ENCODE data around the gene CASP2.
A peak's percentile ranks its signal among the peaks of the same experiment; 100 is the strongest.
"Not testable (repeated sequence)": the region's sequence is repeated elsewhere in the genome, so short reads cannot be mapped to it uniquely, and the experiment has no call there.

Gene CASP2

DNA sequence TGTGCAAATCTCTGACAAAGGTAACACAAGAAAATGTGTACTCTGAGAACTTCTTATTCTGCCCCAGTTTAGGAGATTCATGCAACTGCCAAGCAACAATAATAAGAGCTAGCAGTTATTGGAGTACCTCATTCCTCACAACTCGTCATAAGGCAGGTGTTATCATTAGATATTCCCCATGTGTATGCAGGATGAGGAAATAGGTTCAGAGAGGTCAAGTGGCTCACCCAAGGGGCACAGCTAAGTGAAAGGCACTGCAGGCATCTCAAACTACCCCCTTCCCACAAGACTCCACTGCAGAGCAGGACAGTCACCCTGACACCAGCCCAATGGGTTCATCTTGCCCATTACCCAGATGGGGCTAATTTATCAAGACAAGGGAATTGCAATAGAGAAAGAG is 26.2 kb upstream of the CASP2 start:
- no peaks in the 10 kb centered on the region for H3K27me3 ChIP-seq (ENCODE audit: control insufficient read depth in 2 of 2, insufficient read depth in 2 of 2, low read length in 2 of 2)
- no peak overlapping the region for H3K27ac ChIP-seq (ENCODE audit: low read depth in 2 of 2, low read length in 2 of 2)
- peaks cover 14 to 22% of the 10 kb centered on the region in 2 donors for H3K4me1 ChIP-seq (ENCODE audit: control insufficient read depth in 2 of 2, insufficient read depth in 2 of 2, low read length in 2 of 2)
- H3K4me3 ChIP-seq (ENCODE audit: low read length in 2 of 2) = no peak overlapping the region
- no peaks in the 10 kb centered on the region for H3K9me3 ChIP-seq (ENCODE audit: control insufficient read depth in 2 of 2, low read length in 2 of 2)
- peaks cover 2 to 14% of the 10 kb centered on the region in 2 donors for H3K36me3 ChIP-seq (ENCODE audit: control insufficient read depth in 2 of 2, insufficient read depth in 2 of 2, low read length in 2 of 2)
- H3K9ac ChIP-seq (ENCODE audit: low read depth in 1 of 2, low read length in 2 of 2) = no peak overlapping the region

DNA sequence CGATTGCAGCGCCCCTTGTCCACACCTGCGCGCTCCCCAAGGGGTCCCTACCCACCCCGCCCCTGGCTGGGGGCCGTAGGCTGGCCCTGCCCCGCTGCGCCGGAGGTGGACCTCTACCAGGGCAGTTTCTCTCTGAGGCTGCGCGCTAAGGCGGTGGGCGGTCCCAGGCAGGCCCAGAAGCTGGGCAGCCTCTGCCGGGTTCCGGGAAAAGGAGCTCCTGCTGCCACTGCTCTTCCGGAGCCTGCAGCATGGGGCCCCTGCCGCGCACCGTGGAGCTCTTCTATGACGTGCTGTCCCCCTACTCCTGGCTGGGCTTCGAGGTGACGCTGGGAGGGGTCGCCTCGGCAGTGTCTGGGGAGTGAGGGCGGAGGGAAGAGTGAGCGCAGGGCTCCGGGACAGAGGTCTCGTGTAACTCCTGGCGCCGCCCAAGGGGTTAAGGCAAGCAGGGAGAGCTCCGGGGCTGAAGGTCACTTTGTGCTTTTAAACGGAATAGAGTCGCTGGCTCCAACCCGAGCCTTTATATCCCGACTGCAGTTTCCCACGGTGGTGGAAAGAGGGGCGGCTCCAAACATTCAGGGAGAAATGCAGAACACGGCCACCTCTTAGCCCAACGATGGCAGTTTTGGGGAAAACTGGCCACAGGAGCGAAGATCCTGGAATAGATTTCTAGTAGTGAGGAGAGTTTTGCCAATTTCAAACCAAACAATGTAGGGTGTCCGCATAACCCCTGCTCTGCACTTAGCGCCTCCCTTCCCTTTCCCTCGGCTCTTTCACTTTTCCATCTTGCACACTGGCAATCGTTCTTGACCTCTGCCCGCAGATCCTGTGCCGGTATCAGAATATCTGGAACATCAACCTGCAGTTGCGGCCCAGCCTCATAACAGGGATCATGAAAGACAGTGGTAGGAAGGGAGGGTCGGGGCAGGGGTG is 24.6 kb upstream of the CASP2 start, which contains the start of gene GSTK1:
Gene GSTK1 (plus strand): TSS at position 176 of the 930 bp plus-strand sequence. CDS start 73 bp downstream, at position 249.
- H3K27me3 ChIP-seq (ENCODE audit: control insufficient read depth in 2 of 2, insufficient read depth in 2 of 2, low read length in 2 of 2) = no peaks in the 10 kb centered on the region
- H3K4me1 ChIP-seq (ENCODE audit: control insufficient read depth in 2 of 2, insufficient read depth in 2 of 2, low read length in 2 of 2) = peaks cover 17 to 36% of the 10 kb centered on the region in 2 donors
- no peaks in the 10 kb centered on the region for H3K9me3 ChIP-seq (ENCODE audit: control insufficient read depth in 2 of 2, low read length in 2 of 2)
- H3K9ac ChIP-seq (ENCODE audit: low read depth in 1 of 2, low read length in 2 of 2) = peak within 1 kb of the TSS; percentile 82 to 84
- H3K36me3 ChIP-seq (ENCODE audit: control insufficient read depth in 2 of 2, insufficient read depth in 2 of 2, low read length in 2 of 2) = peaks cover 14 to 28% of the 10 kb centered on the region in 2 donors
- peak within 1 kb of the TSS; percentile 88 to 95 for H3K27ac ChIP-seq (ENCODE audit: low read depth in 2 of 2, low read length in 2 of 2)
- H3K4me3 ChIP-seq (ENCODE audit: low read length in 2 of 2) = peak within 1 kb of the TSS; percentile 75 to 90

DNA sequence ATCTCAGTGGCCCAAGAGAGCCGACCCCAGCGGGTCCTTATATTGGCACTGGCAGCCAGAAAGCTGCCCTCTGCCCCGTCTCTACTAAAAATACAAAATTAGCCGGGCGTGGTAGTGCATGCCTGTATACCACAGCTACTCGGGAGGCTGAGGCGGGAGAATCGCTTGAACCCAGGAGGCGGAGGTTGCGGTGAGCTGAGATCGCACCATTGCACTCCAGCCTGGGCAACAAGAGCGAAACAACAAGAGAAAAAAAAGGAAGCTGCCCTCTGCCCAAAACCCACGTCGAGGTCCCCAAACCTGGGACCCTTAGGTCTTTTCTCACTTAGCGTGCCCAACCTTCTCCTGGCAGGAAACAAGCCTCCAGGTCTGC is 24.0 kb upstream of the CASP2 start:
- H3K27me3 ChIP-seq (ENCODE audit: control insufficient read depth in 2 of 2, insufficient read depth in 2 of 2, low read length in 2 of 2); H3K9me3 ChIP-seq (ENCODE audit: control insufficient read depth in 2 of 2, low read length in 2 of 2): not testable (repeated sequence)
- peaks cover 21 to 37% of the 10 kb centered on the region in 2 donors for H3K4me1 ChIP-seq (ENCODE audit: control insufficient read depth in 2 of 2, insufficient read depth in 2 of 2, low read length in 2 of 2)
- H3K4me3 ChIP-seq (ENCODE audit: low read length in 2 of 2) = peak overlapping the region; percentile 75 to 90
- H3K27ac ChIP-seq (ENCODE audit: low read depth in 2 of 2, low read length in 2 of 2) = peak overlapping the region; percentile 88 to 95
- peaks cover 20 to 34% of the 10 kb centered on the region in 2 donors for H3K36me3 ChIP-seq (ENCODE audit: control insufficient read depth in 2 of 2, insufficient read depth in 2 of 2, low read length in 2 of 2)
- peak overlapping the region; percentile 82 to 84 for H3K9ac ChIP-seq (ENCODE audit: low read depth in 1 of 2, low read length in 2 of 2)

DNA sequence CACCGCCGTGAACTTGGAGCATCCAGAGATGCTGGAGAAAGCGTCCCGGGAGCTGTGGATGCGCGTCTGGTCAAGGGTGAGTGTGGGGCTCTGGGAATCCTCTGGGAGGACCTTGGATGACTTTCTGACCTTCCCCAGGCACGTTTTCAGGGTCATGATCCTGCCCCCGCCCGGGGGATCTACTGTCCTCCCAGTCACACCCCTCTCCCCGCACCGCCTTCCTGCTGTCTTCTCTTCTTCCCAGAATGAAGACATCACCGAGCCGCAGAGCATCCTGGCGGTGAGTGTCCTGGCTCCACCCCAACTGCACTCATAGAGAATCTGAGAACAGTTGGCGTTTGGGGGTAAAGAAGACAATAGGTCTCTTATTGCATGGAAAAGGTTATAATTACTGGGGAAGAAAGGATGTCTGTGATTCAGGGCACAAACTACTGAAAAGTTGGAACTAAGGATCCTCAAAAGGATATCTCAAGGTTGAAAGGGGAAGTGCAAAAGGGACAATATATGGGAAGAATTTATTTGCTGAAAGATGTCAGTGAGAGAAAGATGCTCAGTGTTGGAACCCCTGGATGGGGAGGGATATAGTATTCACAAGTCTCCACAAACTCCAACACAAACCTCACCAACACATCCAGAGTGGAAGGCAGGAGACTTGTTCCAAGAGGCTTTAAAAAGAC is 23.0 kb upstream of the CASP2 start:
- H3K27ac ChIP-seq (ENCODE audit: low read depth in 2 of 2, low read length in 2 of 2) = no peak overlapping the region
- H3K4me3 ChIP-seq (ENCODE audit: low read length in 2 of 2) = peak overlapping the region; percentile 75 to 90
- peaks cover 21 to 45% of the 10 kb centered on the region in 2 donors for H3K4me1 ChIP-seq (ENCODE audit: control insufficient read depth in 2 of 2, insufficient read depth in 2 of 2, low read length in 2 of 2)
- peaks cover 20 to 40% of the 10 kb centered on the region in 2 donors for H3K36me3 ChIP-seq (ENCODE audit: control insufficient read depth in 2 of 2, insufficient read depth in 2 of 2, low read length in 2 of 2)
- no peaks in the 10 kb centered on the region for H3K27me3 ChIP-seq (ENCODE audit: control insufficient read depth in 2 of 2, insufficient read depth in 2 of 2, low read length in 2 of 2)
- H3K9ac ChIP-seq (ENCODE audit: low read depth in 1 of 2, low read length in 2 of 2) = peak overlapping the region in 1 of 2 donors; percentile 82
- no peaks in the 10 kb centered on the region for H3K9me3 ChIP-seq (ENCODE audit: control insufficient read depth in 2 of 2, low read length in 2 of 2)

DNA sequence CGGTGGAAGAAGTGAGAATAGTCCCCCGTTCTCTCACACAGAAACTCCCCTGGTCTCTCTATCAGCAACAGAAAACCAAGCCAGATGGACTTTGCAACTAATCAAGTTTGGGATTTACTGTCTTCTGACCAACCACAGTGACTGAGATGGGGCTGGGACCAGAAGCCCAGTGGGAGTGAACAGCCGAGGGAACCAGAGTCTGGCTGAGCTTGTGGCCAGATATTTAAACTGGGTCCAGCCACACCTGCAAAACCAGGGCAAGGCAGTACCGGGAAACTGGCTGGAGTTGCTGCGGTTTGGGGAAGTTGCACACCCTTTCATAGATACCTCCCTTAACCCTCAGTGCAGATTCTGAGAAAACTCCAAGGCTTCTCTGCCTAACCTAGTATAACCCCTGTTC is 18.9 kb upstream of the CASP2 start:
- Histone ChIP-seq H3K9me3 (ENCODE audit: control insufficient read depth in 2 of 2, low read length in 2 of 2) (no peaks in the 10 kb centered on the region), H3K36me3 (ENCODE audit: control insufficient read depth in 2 of 2, insufficient read depth in 2 of 2, low read length in 2 of 2) (peaks cover 20 to 40% of the 10 kb centered on the region in 2 donors), H3K4me3 (ENCODE audit: low read length in 2 of 2) (no peak overlapping the region), H3K27ac (ENCODE audit: low read depth in 2 of 2, low read length in 2 of 2) (peak overlapping the region; percentile 67 to 79), H3K27me3 (ENCODE audit: control insufficient read depth in 2 of 2, insufficient read depth in 2 of 2, low read length in 2 of 2) (no peaks in the 10 kb centered on the region), H3K9ac (ENCODE audit: low read depth in 1 of 2, low read length in 2 of 2) (peak overlapping the region in 1 of 2 donors; percentile 58), H3K4me1 (ENCODE audit: control insufficient read depth in 2 of 2, insufficient read depth in 2 of 2, low read length in 2 of 2) (peaks cover 16 to 42% of the 10 kb centered on the region in 2 donors)

DNA sequence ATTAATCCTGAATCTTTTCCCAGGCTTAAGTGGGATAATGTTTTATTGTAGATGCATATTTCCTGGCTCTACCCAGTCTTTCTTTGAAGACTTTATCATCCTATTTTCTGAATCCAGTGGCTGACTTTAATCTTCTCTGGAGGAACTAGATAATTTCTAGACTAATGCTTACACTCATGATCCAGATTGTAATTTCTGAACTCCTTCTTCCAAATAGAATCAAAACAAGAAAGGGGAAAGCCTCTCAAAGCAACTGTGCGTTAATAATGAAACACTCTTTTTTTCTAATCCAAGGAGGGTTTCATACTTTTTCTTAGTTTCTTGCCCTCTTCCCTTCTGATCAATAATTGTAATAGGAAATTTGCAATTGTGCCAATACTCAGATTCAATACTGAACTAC is 16.9 kb upstream of the CASP2 start:
- peaks cover 20 to 29% of the 10 kb centered on the region in 2 donors for H3K36me3 ChIP-seq (ENCODE audit: control insufficient read depth in 2 of 2, insufficient read depth in 2 of 2, low read length in 2 of 2)
- H3K27me3 ChIP-seq (ENCODE audit: control insufficient read depth in 2 of 2, insufficient read depth in 2 of 2, low read length in 2 of 2) = no peaks in the 10 kb centered on the region
- H3K4me3 ChIP-seq (ENCODE audit: low read length in 2 of 2) = no peak overlapping the region
- no peaks in the 10 kb centered on the region for H3K9me3 ChIP-seq (ENCODE audit: control insufficient read depth in 2 of 2, low read length in 2 of 2)
- H3K27ac ChIP-seq (ENCODE audit: low read depth in 2 of 2, low read length in 2 of 2) = no peak overlapping the region
- H3K9ac ChIP-seq (ENCODE audit: low read depth in 1 of 2, low read length in 2 of 2) = no peak overlapping the region
- peaks cover 7 to 29% of the 10 kb centered on the region in 2 donors for H3K4me1 ChIP-seq (ENCODE audit: control insufficient read depth in 2 of 2, insufficient read depth in 2 of 2, low read length in 2 of 2)

DNA sequence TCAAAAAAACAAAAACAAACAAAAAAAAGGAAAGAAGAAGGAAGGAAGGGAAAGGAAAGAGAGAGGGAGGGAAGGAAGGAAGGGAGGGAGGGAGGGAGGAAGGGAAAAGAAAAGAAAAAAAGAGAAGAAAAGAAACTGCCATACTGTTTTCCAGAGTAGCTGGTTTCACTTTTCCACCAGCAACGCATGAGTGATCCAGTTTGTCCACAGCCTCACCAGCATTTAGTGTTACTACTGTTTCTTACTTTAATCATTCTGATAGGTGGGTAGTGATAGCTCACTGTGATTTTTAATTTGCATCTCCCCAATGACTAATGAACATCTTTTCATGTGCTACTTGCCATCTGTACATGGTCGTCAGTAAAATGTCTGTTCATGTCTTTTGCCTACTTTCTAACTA is 15.3 kb upstream of the CASP2 start:
- peaks cover 5 to 21% of the 10 kb centered on the region in 2 donors for H3K4me1 ChIP-seq (ENCODE audit: control insufficient read depth in 2 of 2, insufficient read depth in 2 of 2, low read length in 2 of 2)
- H3K9ac ChIP-seq (ENCODE audit: low read depth in 1 of 2, low read length in 2 of 2) = no peak overlapping the region
- no peak overlapping the region for H3K27ac ChIP-seq (ENCODE audit: low read depth in 2 of 2, low read length in 2 of 2)
- no peaks in the 10 kb centered on the region for H3K27me3 ChIP-seq (ENCODE audit: control insufficient read depth in 2 of 2, insufficient read depth in 2 of 2, low read length in 2 of 2)
- H3K4me3 ChIP-seq (ENCODE audit: low read length in 2 of 2) = no peak overlapping the region
- H3K36me3 ChIP-seq (ENCODE audit: control insufficient read depth in 2 of 2, insufficient read depth in 2 of 2, low read length in 2 of 2) = peaks cover 8 to 16% of the 10 kb centered on the region in 2 donors
- no peaks in the 10 kb centered on the region for H3K9me3 ChIP-seq (ENCODE audit: control insufficient read depth in 2 of 2, low read length in 2 of 2)

DNA sequence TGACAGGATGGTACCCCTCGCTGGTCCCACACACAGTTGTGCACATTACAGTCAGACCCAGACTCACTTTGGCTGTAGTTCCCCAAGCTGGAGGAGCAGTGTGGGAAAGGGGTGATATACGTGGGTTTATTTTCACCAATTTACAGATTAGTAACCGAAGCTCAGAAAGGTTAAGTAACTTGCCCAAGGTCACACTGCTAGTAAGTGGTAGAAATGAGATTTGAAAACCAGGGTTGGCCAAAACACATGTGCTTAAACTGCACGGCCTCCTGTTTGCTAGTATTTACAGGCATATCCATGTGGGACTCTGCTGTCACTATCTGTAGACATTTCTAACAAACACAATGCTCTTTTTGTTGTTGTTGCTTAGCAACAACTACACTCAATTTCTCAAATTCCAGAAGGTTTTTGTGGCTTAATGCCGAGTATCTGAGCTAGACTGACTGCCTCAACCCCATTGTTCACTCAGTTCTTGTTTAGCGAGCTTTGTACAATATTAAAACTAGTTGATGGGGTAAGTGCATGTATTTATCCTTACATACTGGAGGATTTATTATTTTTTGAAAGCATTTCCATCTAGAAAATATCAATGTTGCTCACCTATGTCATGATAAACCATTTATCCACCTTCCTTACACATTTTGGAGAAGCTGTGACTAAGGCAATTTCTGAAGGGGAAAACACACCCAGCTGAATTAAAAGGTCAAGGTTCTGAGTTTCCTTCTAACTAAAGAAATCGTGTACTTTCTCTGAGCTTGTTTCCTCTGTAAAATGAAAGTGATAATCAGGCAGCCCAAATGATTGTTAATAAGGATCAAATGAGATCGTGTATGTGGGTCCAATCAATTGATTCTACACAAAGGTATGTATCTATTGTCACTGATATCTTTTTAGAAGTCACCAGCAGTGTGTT is 8.7 kb upstream of the CASP2 start:
- Histone ChIP-seq H3K4me3 (ENCODE audit: low read length in 2 of 2) (peak overlapping the region in 1 of 2 donors; percentile 14), H3K4me1 (ENCODE audit: control insufficient read depth in 2 of 2, insufficient read depth in 2 of 2, low read length in 2 of 2) (peaks cover 16 to 25% of the 10 kb centered on the region in 2 donors), H3K27me3 (ENCODE audit: control insufficient read depth in 2 of 2, insufficient read depth in 2 of 2, low read length in 2 of 2) (no peaks in the 10 kb centered on the region), H3K9ac (ENCODE audit: low read depth in 1 of 2, low read length in 2 of 2) (no peak overlapping the region), H3K36me3 (ENCODE audit: control insufficient read depth in 2 of 2, insufficient read depth in 2 of 2, low read length in 2 of 2) (no peaks in the 10 kb centered on the region), H3K9me3 (ENCODE audit: control insufficient read depth in 2 of 2, low read length in 2 of 2) (no peaks in the 10 kb centered on the region), H3K27ac (ENCODE audit: low read depth in 2 of 2, low read length in 2 of 2) (peak overlapping the region; percentile 13 to 16)

DNA sequence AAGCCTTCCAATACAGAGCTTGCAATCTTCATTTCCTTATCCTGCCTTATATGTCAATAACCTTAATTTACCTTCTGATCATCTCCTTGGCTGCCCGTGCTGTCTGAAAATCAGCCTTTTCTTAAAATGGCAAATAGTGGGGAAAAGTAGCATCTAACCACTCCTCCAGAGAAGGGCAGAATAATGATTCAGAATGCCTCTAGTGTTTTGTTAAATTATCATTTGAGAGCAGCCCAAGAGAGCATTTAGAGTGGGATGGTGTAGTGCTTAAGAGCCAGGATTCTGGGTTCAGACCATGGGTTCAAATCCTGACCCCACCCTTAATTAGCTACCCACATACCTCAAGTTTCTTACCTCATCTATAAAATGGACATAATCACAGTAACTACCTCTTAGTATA is 8.0 kb upstream of the CASP2 start:
- peak overlapping the region; percentile 2 to 13 for H3K27ac ChIP-seq (ENCODE audit: low read depth in 2 of 2, low read length in 2 of 2)

More for the DNA sequence above, 8.0 kb upstream of the CASP2 start:
- Histone ChIP-seq H3K27me3 (ENCODE audit: control insufficient read depth in 2 of 2, insufficient read depth in 2 of 2, low read length in 2 of 2) (no peaks in the 10 kb centered on the region), H3K4me3 (ENCODE audit: low read length in 2 of 2) (peak overlapping the region in 1 of 2 donors; percentile 14), H3K9ac (ENCODE audit: low read depth in 1 of 2, low read length in 2 of 2) (no peak overlapping the region), H3K9me3 (ENCODE audit: control insufficient read depth in 2 of 2, low read length in 2 of 2) (no peaks in the 10 kb centered on the region), H3K36me3 (ENCODE audit: control insufficient read depth in 2 of 2, insufficient read depth in 2 of 2, low read length in 2 of 2) (no peaks in the 10 kb centered on the region), H3K4me1 (ENCODE audit: control insufficient read depth in 2 of 2, insufficient read depth in 2 of 2, low read length in 2 of 2) (peaks cover 20 to 30% of the 10 kb centered on the region in 2 donors)

Measured in mucosa of rectum (tissue), 2 donors.